Coronary artery (tissue), 2 donors: ENCODE data around the gene ADGRD1.
"Not testable (repeated sequence)": the region's sequence is repeated elsewhere in the genome, so short reads cannot be mapped to it uniquely, and the experiment has no call there.

Source experiments
- DNase-seq: peaks from one replicate; pipeline ENCODE4 v3.0.0-alpha.2; 2017; ENCODE audit warnings: low spot score
- H3K27ac ChIP-seq, 2 donors: fragments of 200-600 bp; sonication (generic); one replicate each; pipeline ENCODE4 v1.5.1; 2016 to 2019
- H3K4me3 ChIP-seq: fragments of 200-600 bp; sonication (generic); 2 replicates; pipeline ENCODE4 v1.5.1; 2016; ENCODE audit warnings: mild to moderate bottlenecking, moderate library complexity
- TF ChIP-seq, protein P1 (sequence below): fragments of 200-600 bp; sonication (generic); IDR thresholded peaks from one replicate; pipeline ENCODE4 v1.5.1; 2019; ENCODE audit warnings: antibody characterized with exemption

The ADGRD1 gene

DNA sequence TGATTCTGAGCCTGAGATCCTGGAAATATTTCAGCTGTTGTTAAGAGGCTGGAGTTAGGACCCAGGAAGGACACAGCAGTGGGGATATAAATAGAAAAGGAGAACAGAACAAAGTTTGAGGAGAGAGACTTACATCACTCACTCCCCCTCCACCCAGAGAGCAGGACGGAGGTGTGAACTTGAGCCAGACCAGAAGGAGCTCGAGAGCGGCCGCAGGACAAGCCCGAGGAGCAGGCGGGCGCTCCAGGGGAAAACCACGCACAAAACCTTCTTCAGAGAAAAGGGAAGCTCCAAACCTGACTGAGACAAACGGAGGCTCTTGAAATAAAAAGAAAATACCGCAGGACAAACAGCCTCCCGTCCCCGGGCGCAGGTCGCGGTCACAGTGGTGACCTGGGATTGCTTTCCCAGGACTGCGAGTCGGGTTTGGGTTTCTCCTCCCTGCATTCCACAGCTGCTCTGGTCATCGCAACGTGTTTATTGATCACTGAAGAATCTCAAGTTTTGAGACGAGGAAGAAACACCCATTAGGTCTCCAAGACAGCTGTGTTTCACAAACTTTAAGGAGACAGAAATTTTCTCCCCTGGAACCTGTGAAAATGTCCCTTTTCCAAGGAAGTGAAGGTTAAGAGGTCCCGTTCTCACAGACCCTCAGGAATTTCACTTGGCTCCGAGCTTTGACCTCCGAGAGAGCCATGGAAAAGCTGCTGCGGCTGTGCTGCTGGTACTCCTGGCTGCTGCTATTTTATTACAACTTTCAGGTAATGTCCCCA, at the start of gene ADGRD1:
ADGRD1 (plus strand) TSS at position 137 of the 773 bp plus-strand sequence; CDS start at position 696, 559 bp downstream.
- Histone ChIP-seq H3K4me3 (peak within 1 kb of the TSS; percentile 64), H3K27ac (peak within 1 kb of the TSS; percentile 2 to 52)
- no peak for DNase-seq
- TF ChIP-seq, protein P1, sequence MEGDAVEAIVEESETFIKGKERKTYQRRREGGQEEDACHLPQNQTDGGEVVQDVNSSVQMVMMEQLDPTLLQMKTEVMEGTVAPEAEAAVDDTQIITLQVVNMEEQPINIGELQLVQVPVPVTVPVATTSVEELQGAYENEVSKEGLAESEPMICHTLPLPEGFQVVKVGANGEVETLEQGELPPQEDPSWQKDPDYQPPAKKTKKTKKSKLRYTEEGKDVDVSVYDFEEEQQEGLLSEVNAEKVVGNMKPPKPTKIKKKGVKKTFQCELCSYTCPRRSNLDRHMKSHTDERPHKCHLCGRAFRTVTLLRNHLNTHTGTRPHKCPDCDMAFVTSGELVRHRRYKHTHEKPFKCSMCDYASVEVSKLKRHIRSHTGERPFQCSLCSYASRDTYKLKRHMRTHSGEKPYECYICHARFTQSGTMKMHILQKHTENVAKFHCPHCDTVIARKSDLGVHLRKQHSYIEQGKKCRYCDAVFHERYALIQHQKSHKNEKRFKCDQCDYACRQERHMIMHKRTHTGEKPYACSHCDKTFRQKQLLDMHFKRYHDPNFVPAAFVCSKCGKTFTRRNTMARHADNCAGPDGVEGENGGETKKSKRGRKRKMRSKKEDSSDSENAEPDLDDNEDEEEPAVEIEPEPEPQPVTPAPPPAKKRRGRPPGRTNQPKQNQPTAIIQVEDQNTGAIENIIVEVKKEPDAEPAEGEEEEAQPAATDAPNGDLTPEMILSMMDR, result no peak

DNA sequence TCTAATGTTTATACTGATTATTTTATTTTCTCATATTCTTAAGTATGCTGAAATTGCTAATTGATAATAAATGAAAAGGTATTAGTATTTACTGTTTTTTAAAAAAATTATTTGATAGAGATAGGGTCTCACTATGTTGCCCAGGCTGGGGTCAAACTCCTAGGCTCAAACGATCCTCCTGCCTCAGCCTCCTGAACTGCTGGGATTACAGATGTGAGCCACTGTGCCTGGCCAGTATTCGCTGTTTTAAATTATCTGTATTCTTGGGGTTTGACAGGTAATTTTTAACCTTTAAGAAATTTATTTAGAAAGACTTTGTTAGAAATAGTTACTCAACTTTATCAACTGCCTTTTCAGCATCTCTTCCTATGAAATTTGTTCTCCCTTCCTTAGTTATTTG, 49.6 kb upstream of the ADGRD1 start:
- TF ChIP-seq, protein P1, result no peak
- Histone ChIP-seq H3K4me3 (no peak overlapping the region), H3K27ac (no peak overlapping the region)
- peak; percentile 8 for DNase-seq

DNA sequence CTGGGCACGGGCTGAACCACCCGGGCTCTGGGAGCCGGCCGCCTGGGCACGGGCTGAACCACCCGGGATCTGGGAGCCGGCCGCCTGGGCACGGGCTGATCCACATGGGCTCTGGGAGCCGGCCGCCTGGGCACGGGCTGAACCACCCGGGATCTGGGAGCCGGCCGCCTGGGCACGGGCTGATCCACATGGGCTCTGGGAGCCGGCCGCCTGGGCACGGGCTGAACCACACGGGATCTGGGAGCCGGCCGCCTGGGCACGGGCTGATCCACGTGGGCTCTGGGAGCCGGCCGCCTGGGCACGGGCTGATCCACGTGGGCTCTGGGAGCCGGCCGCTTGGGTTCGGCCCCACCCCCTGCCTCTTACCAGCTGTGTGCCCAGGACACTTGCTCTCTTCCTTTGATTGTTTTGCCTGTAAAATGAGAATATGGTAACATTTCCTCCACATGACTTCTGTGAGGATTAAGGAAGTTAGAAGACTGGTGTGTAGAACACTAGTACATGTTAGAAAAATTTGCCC, 48.7 kb upstream of the ADGRD1 start:
- not testable (repeated sequence) for H3K4me3 ChIP-seq, H3K27ac ChIP-seq, DNase-seq

DNA sequence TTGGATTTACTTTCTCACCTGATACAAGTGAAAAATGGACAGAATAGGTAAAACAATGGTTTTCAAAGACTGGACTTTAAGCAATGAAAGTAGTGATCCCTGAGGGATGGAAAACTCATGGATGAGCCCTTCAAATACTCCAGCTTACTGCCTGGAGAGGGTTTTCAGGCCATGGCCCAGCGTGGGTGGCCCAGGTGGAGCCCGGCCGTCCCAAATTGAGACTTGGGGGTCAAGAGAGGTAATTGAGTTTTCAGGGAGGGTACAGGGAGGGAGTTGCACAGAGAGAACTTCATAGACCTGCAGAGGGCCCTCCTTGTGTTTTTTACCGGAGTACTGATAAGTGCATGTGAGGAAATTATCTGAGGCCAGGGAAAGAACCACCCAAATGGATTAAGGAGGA, 44.6 kb upstream of the ADGRD1 start:
- H3K4me3 ChIP-seq, result no peak overlapping the region
- H3K27ac ChIP-seq, result no peak overlapping the region
- peak; percentile 36 for DNase-seq
- TF ChIP-seq, protein P1, result no peak

DNA sequence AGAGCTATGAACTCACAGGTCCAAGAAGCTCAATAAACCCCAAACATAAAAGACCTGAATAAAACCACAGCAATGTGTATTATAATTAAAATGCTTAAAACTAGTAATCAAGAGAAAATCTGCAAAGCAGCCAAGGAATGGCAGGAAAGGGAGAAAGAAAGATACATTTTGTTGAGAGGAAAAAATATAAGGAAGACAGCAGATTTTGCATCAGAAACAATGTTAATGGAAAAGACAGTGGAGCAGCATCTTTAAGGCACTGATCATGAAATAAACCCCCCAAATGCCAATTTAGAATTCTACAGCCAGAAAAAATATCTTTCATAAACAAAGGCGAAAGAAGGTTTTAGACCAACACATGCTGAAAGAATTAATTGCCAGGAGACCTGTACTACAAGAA, 42.5 kb upstream of the ADGRD1 start:
- TF ChIP-seq, protein P1, result no peak
- no peak for DNase-seq
- Histone ChIP-seq H3K4me3 (no peak overlapping the region), H3K27ac (no peak overlapping the region)

DNA sequence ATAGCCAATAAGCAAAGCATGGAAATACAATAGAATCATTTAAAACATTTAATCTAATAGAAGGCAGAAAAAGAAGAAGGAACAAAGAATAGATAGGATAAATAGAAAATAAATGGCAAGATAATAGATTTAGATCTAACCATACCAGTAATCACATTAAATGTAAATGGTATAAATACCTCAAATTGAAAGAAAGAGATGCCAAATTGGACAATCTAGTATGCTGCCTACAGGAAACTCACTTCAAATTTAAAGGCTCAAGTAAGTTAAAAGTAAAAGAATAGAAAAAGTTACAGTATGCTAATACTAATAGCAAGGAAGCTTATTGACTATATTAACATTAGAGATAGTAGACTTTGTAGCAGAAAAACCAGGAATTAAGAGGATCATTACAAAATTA, 41.8 kb upstream of the ADGRD1 start:
- no peak overlapping the region for H3K27ac ChIP-seq
- TF ChIP-seq, protein P1, result no peak
- H3K4me3 ChIP-seq, result no peak overlapping the region
- no peak for DNase-seq

DNA sequence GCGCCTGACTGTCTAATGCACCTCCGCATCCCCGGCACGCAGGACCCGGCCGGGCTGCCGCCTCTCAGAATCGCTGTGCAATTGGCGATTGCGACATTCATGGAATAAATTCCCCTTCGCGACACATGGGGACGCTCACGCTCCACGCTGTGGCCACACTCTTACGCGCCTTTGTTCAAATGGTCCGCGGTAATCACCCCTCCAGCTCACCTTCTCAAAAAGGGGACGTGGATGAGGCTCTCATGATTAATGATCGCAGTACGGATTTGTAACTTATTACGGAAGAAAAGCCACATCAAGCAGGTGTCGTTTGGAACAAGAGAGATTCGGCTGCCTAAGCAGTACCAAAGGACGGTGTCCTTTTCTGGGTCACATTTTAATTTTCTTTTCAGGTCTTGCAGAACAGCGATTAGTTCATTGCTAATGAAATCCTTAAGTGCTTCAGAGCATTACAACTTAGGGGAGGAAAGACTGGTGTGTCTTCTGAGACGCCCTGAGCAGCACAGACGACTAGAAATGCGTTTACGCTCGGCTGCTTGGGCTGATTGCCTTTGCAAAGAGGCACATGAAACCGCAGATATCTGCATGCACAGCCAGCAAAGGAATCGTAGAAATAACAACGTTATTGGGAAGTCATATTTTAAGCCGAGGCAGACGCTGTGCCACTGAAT, 37.3 kb upstream of the ADGRD1 start:
- H3K27ac ChIP-seq, result no peak overlapping the region
- TF ChIP-seq, protein P1, result peak; percentile 69
- no peak for DNase-seq
- H3K4me3 ChIP-seq, result peak overlapping the region; percentile 8
